GM20431 (cell line): Measurements from ENCODE around the gene KRT32.

Experiments
- in situ Hi-C: fragments of 300-500 bp; cut with MseI, MboI; formaldehyde crosslinking; loops from one replicate; pipeline ENCODE4 v1.15.0; 2020; ENCODE audit warnings: low sequenced_read_pairs; ENCODE audit not compliant: unreplicated experiment

KRT32 gene

DNA sequence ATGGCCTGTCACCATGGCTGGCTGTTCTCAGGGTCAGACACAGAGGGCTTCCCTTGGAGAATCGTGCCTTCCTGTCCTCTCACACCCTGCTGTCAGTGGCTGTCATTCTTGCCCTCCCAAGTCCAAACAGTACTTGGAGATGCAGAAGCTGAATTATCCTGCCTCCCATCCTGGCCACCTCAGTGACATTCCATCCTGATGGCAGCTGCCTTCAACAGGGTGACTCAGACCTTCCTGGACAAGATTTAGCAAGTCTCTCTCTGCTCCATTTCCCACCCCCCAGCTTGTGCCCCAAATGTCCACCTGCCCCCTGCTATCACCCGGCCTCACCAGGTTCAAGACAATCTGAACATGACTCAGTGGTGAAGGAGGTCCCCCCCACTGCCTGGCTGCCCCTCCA lies 27.3 kb upstream of the KRT32 start:
- in situ Hi-C loops: no loop called here

DNA sequence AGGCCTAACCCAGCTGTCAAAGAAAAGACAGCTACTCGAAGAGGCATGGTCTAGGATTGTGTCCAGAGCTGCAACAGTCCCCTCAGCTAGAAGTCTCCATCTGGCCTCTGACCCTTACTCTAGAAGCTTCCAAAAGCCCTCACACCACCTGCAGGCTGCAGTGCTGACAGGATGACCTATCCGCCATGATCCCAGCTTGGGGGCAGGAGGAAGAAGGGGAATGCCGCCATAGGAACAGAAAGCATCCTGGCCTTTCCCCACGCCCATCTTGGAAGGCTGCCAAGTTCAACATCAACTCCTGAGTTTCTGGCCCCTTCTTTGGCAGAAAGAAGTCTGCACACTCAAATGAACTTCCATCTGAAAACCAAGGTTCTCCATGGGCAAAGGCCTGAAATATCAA lies 25.6 kb upstream of the KRT32 start:
- in situ Hi-C loops: no loop called here

DNA sequence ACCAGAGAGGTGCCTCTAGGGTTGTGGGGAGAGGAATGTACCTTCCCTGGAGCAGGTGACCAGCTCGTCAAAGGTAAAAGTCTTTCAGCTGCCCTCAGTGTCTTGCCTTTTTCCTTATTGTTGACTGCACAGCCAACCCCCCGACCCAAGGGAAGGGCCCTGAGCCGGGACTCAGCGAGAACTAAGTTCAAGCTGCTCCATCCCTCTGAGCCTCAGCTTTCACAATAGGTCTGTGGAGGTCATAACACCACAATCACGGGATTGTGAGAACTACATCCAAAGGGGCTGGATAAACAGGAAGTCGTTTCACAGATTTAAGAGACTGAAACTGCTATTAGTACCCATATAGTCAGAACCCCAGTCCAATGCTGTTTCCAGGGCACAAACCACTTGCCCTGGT lies 25.2 kb upstream of the KRT32 start:
- in situ Hi-C loops: no loop called here

DNA sequence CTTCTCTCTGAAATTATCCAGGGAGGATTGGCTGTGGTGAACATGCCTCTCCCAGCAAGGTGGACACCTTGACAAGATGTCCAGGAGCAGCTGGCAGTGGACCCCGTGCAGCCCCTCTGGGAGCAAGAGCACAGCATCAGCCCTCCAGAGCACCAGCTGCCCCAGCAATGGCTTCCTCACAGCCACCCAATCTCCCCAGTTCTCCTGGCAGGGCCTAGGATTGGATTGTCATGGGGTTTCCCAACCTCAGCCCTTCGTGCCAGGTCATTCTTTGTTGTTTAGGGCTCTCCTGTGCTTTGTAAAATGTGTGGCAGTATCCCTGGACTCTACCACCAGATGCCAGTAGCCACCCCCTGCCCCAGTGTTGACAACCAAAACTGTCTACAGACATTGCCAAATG lies 24.3 kb upstream of the KRT32 start:
- in situ Hi-C loops: no loop called here

GRCh38 chr17:41490000-41490990 lies 23.1 kb upstream of the KRT32 start:
- in situ Hi-C loops: no loop called here

- in situ Hi-C loops: no loop called here
Observed at GRCh38 chr17:41489531-41489930, 22.3 kb upstream of the KRT32 start, which contains the start of gene KRT36. KRT36 (minus strand) TSS chr17:41489910; CDS start chr17:41489864, 46 bp downstream.

- in situ Hi-C loops: no loop called here
Observed at GRCh38 chr17:41486809-41487530, 19.8 kb upstream of the KRT32 start.

DNA sequence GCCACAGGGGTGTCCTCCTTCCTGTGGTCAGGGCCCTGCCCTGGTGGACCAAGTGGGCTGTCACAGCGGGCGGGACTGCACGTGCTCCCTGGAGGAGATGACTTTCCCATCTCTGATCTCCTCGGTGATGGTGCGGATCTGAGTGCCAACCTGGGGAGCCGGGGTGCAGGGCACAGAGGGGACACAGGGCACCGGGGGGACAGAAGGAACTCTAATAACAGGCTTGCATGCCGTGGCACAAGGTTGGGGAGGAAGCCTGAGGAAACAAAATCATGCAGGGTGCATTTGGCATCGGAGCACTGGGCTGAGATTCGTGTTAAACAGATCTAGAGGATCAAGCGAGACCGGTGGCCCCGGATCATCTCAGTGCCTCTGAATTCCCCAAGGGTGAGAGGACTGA lies 19.1 kb upstream of the KRT32 start:
- in situ Hi-C loops: no loop called here

- in situ Hi-C loops: no loop called here
Observed at GRCh38 chr17:41484920-41485904, 18.0 kb upstream of the KRT32 start.

- in situ Hi-C loops: no loop called here
Observed at GRCh38 chr17:41483991-41484826, 17.0 kb upstream of the KRT32 start.

DNA sequence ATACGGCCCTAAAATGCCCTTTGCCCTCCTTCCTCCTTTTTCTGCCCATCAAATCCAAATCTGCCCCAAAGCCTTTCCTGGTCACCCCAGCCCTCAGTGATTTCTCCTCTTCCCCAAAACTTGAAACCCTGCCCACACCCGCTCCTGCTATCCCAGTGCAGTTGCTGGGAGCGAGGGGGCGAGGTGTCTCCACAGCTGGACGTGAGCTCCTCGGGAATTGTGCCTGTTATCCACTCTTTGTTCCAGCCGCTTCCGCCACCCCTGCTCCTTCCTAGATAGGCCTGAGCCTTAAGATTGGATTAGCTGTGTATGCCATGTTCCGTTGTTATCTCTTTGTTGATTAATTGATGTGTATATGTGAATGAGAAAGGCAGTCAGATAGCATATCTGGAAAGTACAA lies 16.3 kb upstream of the KRT32 start:
- in situ Hi-C loops: no loop called here

GRCh38 chr17:41481036-41481435 lies 13.8 kb upstream of the KRT32 start, which contains the start of gene KRT35:
KRT35 (minus strand) TSS chr17:41481151; CDS start chr17:41481097, 54 bp downstream.
- in situ Hi-C loops: no loop called here

DNA sequence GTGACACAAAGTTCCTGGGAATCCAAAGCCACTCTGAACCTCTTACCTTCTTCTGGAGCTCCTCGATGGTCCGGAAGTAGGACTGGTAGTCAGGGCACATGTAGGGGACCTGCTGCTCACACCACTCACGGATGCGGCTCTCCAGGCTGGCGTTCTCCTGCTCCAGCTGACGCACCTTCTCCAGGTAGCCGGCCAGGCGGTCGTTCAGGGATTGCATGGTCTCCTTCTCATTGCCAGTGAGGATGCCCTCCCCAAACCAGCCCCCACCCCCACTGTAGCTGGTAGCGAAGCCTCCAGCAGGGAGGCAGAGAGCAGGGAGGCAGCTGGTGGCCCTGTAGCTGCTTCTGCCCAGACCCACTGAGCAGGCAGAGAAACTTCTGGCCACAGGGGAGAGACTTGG lies 13.4 kb upstream of the KRT32 start:
- in situ Hi-C loops: no loop called here

DNA sequence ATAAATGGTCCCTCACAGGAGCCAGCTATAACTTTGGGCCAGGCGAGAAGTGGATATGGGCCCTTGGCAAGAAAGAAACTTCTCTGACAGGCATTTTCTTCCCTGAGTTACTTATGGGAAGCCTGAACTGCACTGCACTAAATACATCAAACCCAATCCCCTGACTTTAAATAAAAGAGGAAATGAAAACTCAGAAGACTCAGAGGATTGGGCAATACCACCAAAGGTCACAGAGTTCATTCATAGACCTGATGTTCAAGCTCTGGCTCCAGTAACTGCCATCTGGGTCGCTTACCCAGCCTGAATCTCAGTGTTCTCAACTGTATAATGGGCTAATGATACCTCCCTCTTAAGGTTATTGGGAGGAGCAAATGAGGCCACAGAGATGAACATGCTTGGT lies 12.9 kb upstream of the KRT32 start:
- in situ Hi-C loops: no loop called here

- in situ Hi-C loops: no loop called here
Observed at GRCh38 chr17:41478237-41478636, 11.1 kb upstream of the KRT32 start.

DNA sequence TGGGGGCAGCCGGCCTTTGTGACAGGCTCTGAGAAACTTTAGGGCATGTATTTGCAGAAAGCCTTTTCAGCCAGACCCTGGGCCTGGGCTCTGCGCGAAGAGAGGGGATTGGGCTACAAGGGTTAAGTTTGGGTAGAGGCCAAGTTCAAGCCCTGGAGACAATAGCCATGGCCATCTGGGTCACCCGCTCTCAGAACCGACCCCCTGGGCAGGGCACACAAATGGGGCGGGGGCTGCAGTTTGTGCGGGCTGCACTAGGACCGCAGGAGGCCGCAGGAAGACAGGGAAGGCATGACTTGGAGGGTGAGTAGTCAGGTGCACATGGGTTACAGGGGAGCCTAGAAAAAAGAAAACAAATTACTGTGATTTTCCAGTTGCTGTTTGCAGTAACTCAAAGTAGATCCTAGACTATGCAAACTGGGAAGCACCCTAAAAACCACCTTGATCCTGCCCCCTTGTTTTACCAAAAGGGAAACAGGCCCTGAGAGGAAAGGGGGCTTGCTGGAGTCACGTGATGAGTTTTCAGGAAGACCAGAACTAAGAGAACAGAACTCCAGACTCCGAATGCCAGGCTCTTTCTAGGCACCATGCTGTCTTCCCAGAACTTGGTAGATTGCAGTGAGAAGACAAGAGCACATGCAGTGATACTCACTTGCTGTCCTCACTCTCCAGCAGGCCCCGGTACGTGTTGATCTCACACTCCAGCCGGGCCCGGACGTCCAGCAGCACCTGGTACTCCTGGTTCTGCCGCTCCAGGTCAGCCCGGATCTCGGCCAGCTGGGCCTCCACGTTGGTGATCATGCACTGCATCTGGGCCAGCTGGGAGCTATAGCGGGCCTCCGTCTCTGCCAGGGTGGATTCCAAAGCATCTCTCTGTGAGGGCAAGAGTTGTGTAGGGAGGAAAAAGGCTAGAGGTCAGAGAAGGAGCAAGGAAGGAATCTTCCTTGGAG lies 10.0 kb upstream of the KRT32 start:
- in situ Hi-C loops: no loop called here

DNA sequence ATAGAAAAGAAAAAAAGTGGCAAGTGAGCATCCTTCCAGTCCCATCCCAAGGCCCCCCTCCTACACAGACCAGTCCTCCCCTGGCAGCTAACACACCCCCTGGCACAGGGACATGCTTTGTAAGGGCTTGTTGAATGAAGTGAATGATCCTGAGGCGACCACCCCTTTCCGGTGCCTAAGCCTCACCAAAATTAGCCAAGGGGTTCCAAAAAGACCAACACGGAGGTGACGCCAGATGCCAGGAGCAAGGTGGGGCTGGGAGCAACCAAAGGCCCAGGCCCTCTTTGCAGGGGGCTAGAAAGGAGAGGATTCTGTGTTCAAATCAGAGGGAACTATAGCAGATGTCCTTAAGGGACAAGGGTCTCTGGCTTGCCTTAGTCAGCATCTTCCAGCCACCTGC lies 8.2 kb upstream of the KRT32 start:
- in situ Hi-C loops: no loop called here

DNA sequence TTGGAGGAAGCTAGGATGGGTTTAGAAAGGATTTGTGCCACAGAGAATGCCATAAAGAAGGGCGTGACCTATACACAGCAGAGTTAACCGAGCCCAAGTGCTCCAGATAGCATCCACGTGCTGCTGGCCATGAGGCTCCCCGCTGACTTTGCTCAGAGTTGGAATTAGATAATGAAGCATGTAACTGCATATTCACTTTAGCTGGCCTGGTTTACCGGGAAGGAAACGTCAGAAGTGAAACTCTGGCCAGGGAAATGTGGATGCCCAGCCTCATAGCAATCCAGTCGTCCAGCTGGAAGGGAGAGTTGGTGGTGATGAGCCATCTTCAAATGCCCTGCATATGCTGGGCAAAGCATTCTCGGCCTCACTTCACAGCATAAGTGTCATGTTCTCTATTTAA lies 7.7 kb upstream of the KRT32 start:
- in situ Hi-C loops: no loop called here
